Thoracic aorta (tissue), 2 donors: Measurements from ENCODE around the gene BRF1. TPM values are rescaled to one million over a fixed set of nuclear protein-coding genes. Genes with fewer than 3 reads are reported as not detected.

ENCODE experiments used
- ATAC-seq: fragments of 150-250 bp; one replicate; pipeline ENCODE4 v1.8.0; 2017; ENCODE audit warnings: low read depth; ENCODE audit not compliant: insufficient number of reproducible peaks, low FRiP score
- DNase-seq: peaks from one replicate; pipeline ENCODE4 v3.0.0-alpha.2; 2020; ENCODE audit warnings: low spot score
- H3K27ac ChIP-seq, 2 donors: fragments of 200-600 bp; sonication (generic); 1 replicate in 1 of 2; 2 replicates in 1 of 2; pipeline ENCODE4 v1.5.1; 2016; ENCODE audit warnings: mild to moderate bottlenecking in 2 of 2, moderate library complexity in 2 of 2
- H3K27me3 ChIP-seq: fragments of 200-600 bp; sonication (generic); replicated peaks from 2 replicates; pipeline ENCODE4 v1.6.0; 2016; ENCODE audit warnings: mild to moderate bottlenecking; ENCODE audit not compliant: insufficient read depth
- H3K36me3 ChIP-seq: fragments of 200-600 bp; sonication (generic); one replicate; pipeline ENCODE4 v1.5.1; 2016
- H3K4me1 ChIP-seq, 2 donors: fragments of 200-600 bp; sonication (generic); 1 replicate in 1 of 2; 2 replicates in 1 of 2; pipeline versions ENCODE4 v1.5.1 to v1.6.0; 2016; ENCODE audit warnings: low read depth in 2 of 2, mild to moderate bottlenecking in 1 of 2; ENCODE audit not compliant: control insufficient read depth in 1 of 2
- H3K4me3 ChIP-seq: fragments of 200-600 bp; sonication (generic); 2 replicates; pipeline ENCODE4 v1.5.1; 2016; ENCODE audit warnings: mild to moderate bottlenecking
- H3K9me3 ChIP-seq: fragments of 200-600 bp; sonication (generic); 2 replicates; pipeline ENCODE4 v1.5.1; 2016
- CTCF ChIP-seq: fragments of 200-600 bp; sonication (generic); IDR thresholded peaks from one replicate; pipeline ENCODE4 v1.5.1; 2019; ENCODE audit warnings: antibody characterized with exemption
- total RNA-seq, 2 donors: library from RNA; depleted of rRNA; stranded (reverse); fragments of >200 nt; gene quantifications; one replicate each; pipeline versions ENCODE4 v1.1.0 to v1.2.3, GENCODE V29; 2016

The BRF1 gene
- total RNA-seq, 2 donors from 2014 or later = 49.4 to 80.5 TPM

GRCh38 chr14:105326891-105327694, 26.3 kb upstream of the BRF1 start:
- H3K4me1 ChIP-seq = peaks cover 4 to 27% of the 10 kb centered on the region in 2 donors
- H3K27ac ChIP-seq = no peak overlapping the region
- ATAC-seq (no peak), DNase-seq (no peak)
- no peak overlapping the region for H3K4me3 ChIP-seq
- no peaks in the 10 kb centered on the region for H3K36me3 ChIP-seq
- no peaks in the 10 kb centered on the region for H3K9me3 ChIP-seq
- no peaks in the 10 kb centered on the region for H3K27me3 ChIP-seq
- no peak for TF ChIP-seq CTCF

GRCh38 chr14:105326568-105326867, 25.7 kb upstream of the BRF1 start:
- Histone ChIP-seq H3K4me3 (no peak overlapping the region), H3K9me3 (no peaks in the 10 kb centered on the region), H3K4me1 (peaks cover 4 to 27% of the 10 kb centered on the region in 2 donors), H3K27ac (no peak overlapping the region), H3K27me3 (no peaks in the 10 kb centered on the region), H3K36me3 (no peaks in the 10 kb centered on the region)
- ATAC-seq (no peak), DNase-seq (no peak)
- TF ChIP-seq CTCF = no peak

GRCh38 chr14:105325716-105326567, 25.1 kb upstream of the BRF1 start:
- Histone ChIP-seq H3K4me1 (peaks cover 4 to 25% of the 10 kb centered on the region in 2 donors), H3K27ac (no peak overlapping the region), H3K36me3 (no peaks in the 10 kb centered on the region), H3K4me3 (no peak overlapping the region), H3K9me3 (no peaks in the 10 kb centered on the region), H3K27me3 (no peaks in the 10 kb centered on the region)
- no peak for TF ChIP-seq CTCF
- no peak for DNase-seq
- no peak for ATAC-seq

- ATAC-seq (no peak), DNase-seq (no peak)
- Histone ChIP-seq H3K4me3 (no peak overlapping the region), H3K9me3 (no peaks in the 10 kb centered on the region), H3K4me1 (peaks cover 4 to 19% of the 10 kb centered on the region in 2 donors), H3K27me3 (no peaks in the 10 kb centered on the region), H3K27ac (no peak overlapping the region), H3K36me3 (no peaks in the 10 kb centered on the region)
- no peak for TF ChIP-seq CTCF
Measured at GRCh38 chr14:105325303-105325702, 24.5 kb upstream of the BRF1 start.

GRCh38 chr14:105324871-105325270, 24.1 kb upstream of the BRF1 start:
- TF ChIP-seq CTCF = no peak
- no peak for ATAC-seq

More at GRCh38 chr14:105324871-105325270, 24.1 kb upstream of the BRF1 start:
- Histone ChIP-seq H3K9me3 (no peaks in the 10 kb centered on the region), H3K4me3 (no peak overlapping the region), H3K27me3 (no peaks in the 10 kb centered on the region), H3K27ac (no peak overlapping the region), H3K36me3 (no peaks in the 10 kb centered on the region), H3K4me1 (peaks cover 4 to 19% of the 10 kb centered on the region in 2 donors)
- no peak for DNase-seq
